NCI-H2227 (cell line): Measurements from ENCODE around the gene GUCA1A.
A peak's percentile ranks its signal among the peaks of the same experiment; 100 is the strongest.

Experiments used
- DNase-seq: peaks from one replicate; lab custom pipeline; 2025; ENCODE audit not compliant: unreplicated experiment; lab: John Stamatoyannopoulos, UW

GUCA1A gene

DNA sequence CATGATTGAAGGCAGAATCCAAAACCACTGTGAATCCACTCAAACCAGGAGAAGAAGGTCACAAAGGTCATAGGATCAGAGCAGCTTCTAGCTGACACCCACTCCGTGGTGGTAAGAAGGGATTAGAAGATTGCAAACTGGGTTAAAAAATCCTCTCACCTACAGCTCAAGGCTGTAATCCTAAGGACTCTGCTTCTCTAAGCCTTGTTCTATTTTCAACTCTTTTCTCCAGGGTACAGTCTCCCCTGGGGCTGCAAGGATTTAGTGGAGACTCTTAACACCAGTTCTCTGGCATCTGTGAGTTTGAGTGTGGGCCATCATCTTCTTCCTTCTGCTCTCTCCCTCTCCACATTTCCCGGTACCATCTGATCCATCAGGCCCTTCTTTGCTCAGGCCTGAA is at the start of gene GUCA1A:
Gene GUCA1A, plus strand, starts transcription at position 264 of the 400 bp plus-strand sequence. CDS start 250 bp downstream, outside the sequence.
- no peak for DNase-seq

DNA sequence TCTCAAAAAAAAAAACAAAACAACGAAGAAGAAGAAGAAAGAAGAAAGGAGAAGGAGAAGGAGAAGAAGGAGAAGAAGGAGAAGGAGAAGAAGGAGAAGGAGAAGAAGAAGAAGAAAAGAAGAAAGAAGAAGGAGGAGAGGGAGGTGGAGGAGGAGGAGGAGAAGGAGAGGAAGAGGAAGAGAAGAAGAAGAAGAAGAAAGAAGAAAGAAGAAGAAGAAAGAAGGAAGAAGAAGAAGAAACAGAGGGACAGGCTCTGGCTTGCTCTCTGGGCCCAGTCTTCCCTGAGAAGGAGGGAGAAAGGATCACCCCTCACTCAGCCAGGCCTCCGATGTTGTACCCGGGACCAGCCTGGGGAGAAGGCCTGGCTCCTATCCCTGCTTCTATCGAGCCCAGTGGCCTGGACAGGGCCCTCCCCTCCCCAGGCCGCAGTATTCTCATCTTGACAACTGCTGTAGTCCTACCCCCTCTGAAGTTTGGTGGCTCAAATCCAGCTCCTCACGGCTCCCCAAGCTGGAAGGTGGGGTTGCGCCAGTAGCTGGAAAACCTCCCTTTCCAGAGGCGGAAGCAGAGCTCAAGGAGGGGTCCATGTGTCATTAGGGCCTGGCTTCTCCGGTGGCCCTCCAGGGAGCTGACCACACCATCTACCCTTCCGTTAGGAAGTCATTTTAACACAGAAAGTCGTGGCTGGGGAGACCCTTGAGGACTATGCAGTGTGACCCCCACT is 49.6 kb upstream of the GUCA1A start:
- DNase-seq: no peak

DNA sequence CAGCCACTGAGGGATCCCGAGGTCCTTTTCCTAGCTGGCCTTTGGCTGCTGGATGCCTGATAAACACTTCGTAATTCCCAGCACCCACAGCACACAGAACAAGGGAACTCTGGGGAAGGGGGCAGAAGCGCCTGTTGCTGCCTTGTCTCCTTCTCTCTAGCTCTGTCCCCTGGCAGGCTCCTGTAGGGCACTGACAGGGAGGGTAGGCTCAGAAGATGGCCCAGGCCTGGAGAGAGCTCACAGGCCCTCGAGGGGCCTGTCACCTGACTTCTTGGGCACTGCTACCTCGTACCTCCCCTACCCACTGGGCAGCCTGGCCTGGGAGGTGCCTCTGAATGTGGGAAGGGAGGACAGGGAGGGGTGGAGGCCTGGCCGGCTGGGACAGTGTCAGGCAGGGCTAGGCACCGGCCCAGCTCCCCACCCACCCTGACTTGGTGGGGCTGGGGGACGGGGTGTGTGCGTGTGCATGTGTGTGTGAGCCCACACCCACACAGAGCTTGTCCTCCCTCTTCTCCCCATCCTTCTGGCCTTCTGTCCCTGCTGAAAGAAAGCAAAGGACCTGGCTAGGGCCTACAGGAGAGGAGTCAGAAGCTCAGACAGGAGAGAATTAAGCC is 48.8 kb upstream of the GUCA1A start:
- no peak for DNase-seq

DNA sequence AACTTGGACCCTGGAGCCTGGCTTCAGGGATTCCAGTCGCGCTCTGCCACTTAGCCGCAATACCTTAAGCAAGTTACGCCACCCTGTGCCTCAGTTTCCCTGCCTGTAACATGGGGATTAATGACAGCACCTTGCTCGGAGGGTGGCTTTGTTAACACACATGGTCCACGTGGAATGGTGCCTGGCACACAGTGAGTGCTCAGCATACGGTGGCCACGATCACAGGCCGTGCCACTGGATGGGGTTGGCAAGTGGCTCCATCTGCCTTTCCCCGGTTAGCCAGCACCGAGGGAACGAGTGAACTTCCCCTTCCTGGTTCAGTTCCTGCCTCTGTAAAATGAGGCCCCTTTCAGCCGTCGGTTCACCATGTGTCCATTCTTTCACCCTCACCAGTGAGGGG is 47.9 kb upstream of the GUCA1A start:
- DNase-seq: no peak

DNA sequence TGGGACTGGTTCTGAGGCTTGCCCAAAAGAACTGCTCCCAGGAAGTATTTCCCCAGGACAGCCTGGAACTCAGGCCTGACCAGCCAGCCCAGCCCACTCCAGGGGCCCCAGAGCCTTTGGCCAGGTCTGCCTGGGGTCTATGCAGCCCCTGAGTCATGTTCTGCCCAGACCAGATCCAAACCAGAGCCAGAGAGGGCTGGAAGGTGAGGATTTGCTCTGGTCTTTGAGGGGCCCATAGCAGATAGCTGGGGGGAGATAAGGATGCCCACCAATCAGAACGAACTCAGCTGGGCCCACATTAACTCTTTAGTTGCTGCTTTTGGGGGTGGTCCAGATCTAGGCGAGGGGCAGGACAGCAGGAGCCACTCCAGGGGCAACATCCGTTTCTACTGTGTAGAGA is 47.5 kb upstream of the GUCA1A start:
- no peak for DNase-seq

DNA sequence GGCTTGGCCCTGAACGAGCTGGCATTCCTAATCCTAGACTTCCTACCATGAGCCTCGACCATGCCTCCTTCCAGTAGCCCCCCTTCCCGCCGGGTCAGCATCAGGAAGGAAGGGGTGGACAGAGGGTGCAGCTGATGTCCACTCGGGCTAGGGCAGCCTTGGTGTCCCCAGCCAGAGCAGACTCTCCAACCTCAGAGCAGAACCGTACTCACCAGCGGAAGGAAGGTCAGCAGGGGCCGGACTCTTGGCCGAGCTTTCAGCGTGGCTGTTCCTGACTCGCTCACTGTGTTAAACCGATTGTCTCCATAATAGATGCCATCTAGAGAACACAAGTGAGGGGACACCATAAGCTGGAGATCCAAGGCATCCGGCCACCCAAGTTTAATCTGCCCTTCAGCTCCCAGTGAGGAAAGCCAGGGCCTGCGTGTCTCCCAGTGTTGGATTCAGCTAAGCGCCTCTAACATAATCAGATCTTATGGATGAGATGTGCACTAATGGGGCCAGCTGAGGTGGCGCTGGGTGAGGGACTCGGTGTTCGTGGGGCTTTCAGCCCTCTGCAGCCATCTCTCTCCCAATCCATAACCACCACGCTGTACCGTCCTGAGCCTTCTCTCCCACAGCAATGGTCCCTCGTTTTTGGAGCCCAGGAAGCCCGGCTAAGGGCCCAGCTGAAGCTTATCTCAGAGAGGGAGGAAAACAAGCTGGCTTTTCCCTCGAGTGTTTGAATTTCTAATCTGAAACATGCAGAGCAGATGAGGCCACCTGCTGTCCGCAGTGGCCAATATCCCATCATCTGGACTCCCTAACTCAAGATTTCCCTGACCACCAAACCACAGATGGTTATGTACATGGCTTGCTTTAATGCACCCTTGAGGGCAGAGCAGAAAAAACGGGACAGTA is 44.5 kb upstream of the GUCA1A start:
- no peak for DNase-seq

DNA sequence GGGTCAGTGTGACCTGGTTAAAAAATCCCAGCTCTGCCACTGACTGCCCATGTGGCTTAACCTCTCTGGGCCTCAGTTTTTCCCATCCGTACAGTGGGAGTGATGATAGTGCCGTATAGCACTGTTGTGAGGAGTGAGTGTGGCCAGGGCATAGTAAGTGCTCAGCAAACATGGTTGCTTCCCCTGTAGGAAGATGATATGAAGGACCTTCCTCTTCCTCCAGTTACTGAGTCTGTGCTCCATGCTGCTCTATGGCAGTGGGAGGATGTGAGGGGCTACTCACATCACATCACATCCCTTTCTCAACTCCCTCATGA is 43.8 kb upstream of the GUCA1A start:
- no peak for DNase-seq

DNA sequence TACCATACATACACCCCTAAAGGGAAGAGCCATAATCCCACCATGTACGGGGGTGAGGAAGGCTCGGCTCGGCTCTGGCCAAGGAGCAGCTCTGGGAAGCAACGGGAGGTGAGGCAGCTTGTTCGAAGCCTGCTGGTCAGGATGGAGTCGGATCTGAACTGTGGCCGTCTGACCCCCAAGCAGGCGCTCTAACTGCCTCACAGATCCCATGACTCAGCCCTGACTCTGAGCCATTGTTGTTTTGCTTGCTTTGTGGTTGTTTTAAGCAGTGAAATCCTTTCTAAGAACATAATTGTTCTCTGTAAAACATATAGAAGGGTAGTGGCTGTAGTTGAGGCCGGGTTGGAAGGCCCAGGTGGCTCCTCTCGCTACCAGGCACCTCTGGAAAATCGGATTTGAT is 41.6 kb upstream of the GUCA1A start:
- no peak for DNase-seq

DNA sequence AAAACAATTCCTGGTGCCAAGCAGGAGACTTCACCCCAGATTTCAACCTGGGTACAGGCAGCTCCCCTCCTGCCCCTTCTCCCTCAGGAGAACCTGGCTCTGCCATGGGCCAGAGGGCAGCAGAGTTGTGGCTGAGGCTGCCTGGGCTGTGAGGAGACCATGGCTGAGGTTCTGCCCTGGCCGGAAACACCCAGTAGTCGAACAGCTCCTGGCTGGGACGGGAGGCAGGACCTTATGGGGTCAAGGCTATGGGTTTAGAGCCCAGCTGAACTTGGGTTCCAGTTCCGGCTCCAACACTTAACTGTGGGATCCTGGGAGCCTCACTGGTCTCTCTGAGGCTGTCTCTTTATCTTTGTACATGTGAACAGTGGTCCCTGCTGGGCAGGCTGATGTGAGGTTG is 39.2 kb upstream of the GUCA1A start:
- no peak for DNase-seq

DNA sequence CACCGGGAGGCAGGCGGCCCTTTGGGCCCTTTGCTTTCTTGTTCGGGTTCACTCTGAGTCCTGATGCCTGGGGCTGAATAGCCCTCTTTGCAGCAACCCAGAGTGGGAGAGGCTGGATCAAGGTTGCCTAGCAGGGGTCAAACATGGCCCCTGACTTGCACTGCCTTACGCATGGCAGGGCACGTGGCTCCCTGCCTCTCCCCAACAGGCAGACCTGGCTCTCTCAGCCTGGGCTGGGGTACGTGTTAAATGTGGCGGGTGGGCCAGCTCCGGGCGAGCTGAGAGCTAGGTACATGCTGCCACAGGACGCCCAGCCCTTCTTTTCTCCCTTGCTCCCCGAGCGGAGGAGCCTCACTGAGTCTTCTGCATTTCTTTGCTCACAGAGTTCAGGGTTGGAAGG is 38.0 kb upstream of the GUCA1A start:
- no peak for DNase-seq

DNA sequence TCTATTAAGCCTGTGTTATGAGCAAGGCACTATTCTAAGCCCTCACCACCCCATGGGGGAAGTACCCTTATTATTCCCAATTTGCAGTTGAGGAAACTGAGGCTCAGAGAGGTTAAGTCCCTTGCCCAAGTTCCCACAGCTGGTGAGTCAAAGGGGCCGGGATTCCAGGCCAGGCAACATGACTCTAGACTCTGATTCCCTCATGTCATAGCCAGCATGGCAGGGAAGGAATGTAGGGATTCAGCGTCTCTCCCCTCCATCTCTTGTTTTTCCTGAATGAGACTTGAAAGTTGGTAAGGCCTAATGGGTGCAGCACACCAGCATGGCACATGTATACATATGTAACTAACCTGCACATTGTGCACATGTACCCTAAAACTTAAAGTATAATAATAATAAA is 37.4 kb upstream of the GUCA1A start:
- DNase-seq: no peak

DNA sequence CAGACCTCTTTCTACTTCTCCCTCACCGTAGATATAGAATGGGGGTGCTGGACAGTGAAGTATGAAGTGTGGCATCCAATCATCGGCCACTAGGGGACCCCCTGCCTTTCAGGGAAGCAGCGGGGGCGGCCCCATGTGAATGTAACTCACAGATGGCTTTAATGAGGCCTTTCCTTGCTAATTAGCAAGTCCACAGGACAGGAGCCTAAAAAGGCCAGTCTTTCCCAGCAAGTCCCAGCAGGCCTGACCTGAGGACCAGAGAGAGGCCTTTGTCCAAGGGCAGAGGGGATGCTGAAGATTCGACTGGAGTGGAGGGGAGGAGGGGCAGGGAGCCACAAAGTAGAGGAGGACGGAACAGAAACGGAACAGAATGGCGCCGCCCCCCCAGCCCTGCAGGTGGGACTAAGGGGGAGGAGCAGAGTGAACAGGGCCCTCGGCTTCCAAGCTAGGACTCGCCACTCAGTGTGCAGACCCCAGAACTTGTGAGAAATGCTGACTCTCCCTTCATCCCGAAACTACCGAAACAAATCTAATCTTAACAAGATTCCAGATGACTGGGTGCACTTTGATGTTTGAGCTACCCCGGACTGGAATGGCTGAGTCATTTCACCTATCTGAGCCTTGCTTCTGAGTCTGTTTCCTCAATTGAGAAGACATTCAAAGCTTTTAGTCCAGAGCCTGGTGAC is 36.5 kb upstream of the GUCA1A start:
- peak; percentile 24 for DNase-seq

DNA sequence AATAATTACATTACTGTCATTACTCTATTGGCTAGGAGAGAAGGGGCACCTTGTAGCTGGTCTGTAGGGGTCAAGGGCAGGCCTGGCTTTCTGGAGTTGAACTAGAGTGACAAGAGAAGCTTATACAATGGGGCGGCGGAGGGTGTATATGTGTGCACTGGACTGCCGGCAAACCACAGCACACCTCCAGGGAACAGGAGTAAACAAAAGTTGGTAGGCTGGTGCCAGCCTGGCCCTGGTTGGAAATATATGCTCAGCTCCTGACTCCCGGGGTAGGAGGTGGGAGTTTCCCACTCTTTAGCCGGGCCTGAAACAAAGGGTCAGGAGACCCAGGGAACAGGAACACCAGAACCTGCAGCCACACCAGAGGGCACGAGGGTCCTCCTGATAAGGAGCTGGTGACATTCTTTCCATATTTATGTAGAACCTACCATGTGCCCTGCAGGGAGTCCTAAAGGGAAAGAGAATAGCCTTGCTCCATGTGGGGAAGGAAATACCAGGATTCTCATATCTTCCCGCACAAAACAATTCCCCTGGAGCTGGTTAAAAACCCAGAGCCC is 35.9 kb upstream of the GUCA1A start:
- no peak for DNase-seq

DNA sequence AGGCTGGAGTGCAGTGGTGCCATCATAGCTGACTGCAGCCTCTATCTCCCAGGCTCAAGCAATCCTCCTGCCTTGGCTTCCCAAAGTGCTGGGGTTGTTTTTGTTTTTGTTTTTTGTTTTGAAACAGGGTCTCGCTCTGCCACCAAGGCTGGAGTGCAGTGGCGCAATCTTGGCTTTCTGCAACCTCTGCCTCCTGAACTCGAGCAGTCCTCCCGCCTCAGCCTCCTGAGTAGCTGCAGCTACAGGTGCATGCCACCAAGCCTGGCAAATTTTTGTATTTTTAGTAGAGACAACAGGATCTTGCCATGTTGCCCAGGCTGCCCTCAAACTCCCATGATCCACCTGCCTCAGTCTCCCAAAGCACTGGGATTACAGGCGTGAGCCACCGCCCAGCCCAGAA is 35.0 kb upstream of the GUCA1A start:
- DNase-seq: no peak

DNA sequence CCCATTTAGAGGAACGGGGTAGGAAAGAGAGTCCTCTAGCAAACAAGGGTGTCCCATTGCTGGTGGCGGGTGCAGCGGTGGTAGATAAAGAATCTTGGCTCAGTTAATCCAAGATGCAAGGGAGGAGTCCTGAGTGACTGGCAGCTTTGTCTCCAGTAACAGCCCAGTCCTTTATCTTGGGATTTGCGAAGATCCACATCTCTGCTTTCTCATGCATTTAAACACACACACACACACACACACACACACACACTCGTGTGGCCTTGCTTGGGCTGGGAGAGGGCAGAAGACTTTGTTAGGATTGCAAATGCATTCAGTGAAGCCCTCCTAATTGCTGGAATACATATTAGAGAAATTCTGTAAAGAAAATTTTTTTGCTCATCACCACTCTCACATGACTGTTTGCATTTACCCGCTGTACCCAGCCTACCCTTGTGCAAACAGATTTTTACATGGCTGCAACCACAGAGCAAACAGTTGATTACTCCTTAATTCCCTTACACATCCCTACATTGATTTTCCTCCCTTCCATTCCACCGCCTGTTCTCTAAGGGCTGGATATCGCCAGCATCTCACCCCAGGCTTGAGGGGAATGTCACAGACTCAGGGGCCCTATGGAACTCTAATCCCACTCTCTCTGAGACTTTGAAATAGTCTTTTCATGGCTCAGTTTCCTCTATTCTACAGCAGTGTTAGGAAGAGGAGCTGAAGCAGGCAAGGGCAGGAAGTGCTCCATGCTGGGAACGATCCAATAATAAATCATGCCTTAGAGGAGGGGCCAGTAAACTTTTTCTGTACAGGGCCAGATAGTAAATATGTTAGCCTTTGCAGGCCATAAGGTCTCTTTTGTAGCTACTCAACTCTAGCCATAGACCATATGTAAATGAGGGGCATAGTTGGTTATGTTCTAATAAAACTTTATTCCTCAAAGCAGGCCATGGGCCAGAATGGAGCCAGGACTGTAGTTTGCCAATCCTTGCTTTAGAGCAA is 34.2 kb upstream of the GUCA1A start:
- no peak for DNase-seq

DNA sequence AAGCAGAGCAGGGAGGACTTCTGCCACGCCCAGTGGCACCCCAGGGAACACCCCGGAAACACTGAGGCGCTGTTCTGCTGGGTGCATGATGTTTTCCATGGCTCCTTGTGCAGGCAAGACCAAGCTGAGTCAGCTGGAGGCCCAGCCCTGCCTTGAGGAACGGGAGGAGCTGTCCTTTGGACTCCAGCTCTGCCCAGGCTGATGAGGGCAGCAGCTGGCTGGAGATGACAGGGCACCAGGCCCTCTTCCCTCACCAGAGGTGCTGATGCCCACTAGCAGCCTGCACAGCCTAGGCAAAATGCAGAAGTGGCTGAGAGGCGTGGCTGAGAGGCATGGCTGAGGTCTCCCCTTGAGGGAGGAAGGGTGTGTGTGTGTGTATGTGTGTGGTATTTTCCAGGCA is 33.1 kb upstream of the GUCA1A start:
- DNase-seq: no peak

DNA sequence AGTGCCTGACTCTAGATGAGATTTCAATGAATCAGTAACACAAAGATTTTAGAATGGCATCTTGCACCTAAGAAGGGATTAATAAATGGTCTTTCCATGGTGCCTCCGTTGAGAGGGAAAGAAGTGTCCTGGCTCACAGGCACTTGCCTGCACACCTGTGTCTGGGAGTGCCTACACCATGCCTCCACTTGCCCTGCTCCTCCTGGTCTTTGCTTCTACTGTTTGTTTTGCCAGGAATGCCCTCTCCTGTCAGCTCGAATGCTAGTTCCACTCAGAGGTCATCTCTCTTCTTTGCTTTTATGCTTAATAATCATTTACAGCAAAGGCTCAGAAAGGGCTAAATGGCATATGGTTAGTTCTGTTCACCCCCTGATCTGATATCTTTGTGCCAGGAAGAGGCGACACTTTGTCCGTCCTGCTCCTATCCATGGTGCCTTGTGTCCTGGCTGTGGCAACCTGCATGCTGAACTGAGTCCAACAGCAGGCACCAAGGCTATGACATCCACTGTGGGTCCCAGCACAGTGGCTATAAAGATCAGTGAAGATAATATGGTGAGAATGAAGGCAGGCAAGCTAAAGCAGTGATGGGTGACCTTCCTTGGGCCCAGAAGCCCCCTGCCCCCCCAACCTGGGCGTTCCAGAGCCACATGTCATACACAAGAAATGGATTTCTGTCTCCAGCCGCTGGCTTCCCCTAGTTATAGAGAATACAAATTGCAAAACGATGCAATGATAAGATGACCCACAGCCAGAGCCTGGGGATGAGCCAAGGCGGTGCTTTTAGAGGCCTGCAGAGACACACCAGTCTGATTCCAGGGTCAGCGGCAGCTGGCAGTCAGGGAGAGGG is 32.2 kb upstream of the GUCA1A start:
- DNase-seq: no peak

DNA sequence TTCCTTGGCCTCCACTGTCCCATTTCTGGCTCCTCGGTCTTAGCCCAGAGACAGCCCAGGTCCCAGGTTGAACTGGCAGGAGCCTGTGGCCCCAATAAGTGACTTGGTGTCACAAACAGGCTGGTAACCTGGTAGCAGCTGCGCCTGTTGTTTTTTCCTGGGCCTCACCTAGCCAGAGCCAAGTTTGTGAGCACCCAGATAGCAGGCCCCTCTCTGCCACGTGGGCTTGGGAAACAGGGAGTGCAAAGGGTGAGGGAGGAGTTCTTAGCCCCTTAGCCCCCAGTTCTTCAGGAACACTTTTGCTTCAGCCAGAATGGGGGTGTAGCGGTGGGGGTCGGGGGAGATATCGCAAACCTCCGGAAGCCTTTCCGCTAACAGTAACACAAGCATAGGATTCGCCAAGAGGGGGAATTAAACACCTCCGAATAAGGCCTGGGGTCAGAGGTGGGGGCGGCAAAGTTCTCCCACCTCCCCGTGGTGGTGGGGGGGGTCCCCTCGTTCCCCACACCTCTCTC is 31.5 kb upstream of the GUCA1A start:
- no peak for DNase-seq
